ENCODE measurements around the gene HTRA3.
"Not testable (repeated sequence)": the region's sequence is repeated elsewhere in the genome, so short reads cannot be mapped to it uniquely, and the experiment has no call there.

HTRA3 gene

DNA sequence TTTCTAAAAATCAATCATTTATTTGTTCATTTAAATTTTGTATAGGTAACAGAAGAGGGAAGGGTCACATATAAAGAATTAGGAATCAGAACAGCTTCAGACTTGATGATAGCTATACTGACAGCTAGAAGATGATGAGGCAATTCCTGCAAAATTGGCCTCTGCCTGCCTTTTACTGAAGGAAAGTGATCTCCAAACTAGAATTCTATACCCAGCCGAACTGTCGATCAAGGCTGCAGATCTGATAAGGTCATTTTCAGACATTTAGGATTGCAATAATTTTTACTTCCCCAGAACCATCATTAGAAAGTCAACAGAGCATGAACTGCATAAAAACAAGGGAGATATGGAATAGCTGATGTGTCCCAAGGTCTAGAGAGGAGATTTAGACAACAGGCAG lies 66.3 kb downstream of the HTRA3 start:
- Histone ChIP-seq H3K27ac (no peak overlapping the region), H3K4me2 (no peak overlapping the region), H4K20me1 (no peaks in the 10 kb centered on the region), H3K4me3 (no peak overlapping the region), H3K4me1 (peaks cover 13 to 45% (median 17%) of the 10 kb centered on the region in 10 experiments), H3K36me3 (no peaks in the 10 kb centered on the region; a peak in 1 of 22 replicates), H3K9ac (no peak overlapping the region), H3K9me3 (replicated peaks in 1 of 11) (peaks cover 26 to 52% (median 38%) of the 10 kb centered on the region in 11 experiments), H3K27me3 (0 out of 22 replicates have a peak, but pooled peaks cover 0 to 7% (median 0%) of the 10 kb centered on the region in 11 experiments)
- no peak for TF ChIP-seq Cebpa-rat (IDR thresholded peaks at IDR 0.05)

DNA sequence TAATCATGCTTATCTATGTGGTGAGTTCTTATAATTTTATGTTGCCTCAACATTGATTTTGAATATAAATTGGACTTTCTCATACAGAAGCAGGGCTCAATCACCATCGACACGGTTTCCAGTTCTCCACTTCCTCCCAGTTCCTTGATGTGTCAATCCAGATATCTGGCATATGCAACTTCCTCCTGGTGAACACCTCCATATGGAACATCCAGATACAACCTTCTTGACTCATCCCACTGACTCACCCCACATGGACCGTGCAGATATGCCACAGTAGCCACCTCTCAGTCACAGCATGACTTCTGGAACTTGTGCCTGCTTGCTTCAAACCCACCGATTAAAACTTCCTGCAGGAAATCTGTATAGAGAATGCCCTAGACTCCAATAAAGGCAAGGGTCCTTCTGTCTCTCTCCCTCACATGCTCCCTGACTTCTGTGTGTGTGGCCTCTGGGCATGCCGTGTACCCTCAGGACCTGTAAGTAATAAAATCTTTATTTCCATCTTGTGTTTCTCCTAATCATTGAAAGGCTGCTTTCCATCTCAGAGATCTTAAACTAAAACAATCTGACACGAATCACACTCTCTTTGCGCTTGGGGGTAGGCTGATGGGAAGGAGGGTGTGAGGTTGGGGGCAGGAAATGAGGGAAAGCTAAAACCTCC lies 67.0 kb downstream of the HTRA3 start:
- Histone ChIP-seq H3K4me3 (no peak overlapping the region; a peak in 1 of 20 replicates), H4K20me1 (no peaks in the 10 kb centered on the region), H3K27me3 (peaks cover 0 to 2% (median 0%) of the 10 kb centered on the region in 11 experiments; a peak in 4 of 22 replicates), H3K27ac (no peak overlapping the region), H3K9ac (no peak overlapping the region), H3K4me1 (peaks cover 6 to 38% (median 10%) of the 10 kb centered on the region in 10 experiments), H3K36me3 (no peaks in the 10 kb centered on the region; a peak in 1 of 22 replicates), H3K9me3 (replicated peaks in 1 of 11) (peaks cover 26 to 54% (median 44%) of the 10 kb centered on the region in 11 experiments), H3K4me2 (peak overlapping the region in 2 of 11 experiments; percentile 4 to 14; a peak in 3 of 22 replicates)
- no peak for TF ChIP-seq Cebpa-rat (IDR thresholded peaks at IDR 0.05)

DNA sequence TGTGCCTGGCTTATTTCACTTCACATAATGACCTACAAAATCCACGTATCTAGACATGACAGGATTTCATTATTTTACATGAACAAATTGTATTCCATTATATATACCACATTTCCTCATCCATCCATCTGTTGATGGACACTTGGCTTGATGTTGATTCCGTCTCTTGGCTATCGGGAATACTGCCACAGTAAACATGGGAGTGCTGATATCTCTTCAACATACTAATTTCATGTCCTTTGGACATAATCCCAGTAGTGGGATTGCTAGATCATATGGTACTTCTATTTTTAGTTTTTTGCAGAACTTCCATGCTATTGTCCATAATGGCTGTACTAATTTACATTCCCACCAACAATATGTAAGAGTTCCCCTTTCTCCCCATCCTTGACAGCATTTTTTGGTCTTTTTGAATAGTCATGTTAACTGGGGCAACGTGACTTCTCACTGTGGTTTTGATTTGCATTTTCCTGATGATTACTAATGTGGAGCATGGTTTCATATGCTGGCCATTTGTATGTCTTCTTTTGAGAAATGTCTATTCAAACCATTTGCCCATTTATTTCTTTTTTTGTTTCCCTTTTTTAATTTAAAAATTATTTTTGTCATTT lies 68.9 kb downstream of the HTRA3 start:
- Histone ChIP-seq H3K9ac (no peak overlapping the region), H3K4me1 (peaks cover 0 to 32% (median 13%) of the 10 kb centered on the region in 10 experiments; a peak in 15 of 20 replicates), H3K36me3 (no peaks in the 10 kb centered on the region; a peak in 1 of 22 replicates), H3K4me2 (peak overlapping the region in 2 of 11 experiments; percentile 62 to 64; a peak in 5 of 22 replicates), H3K9me3 (replicated peaks in 1 of 11) (peaks cover 26 to 52% (median 50%) of the 10 kb centered on the region in 11 experiments), H3K27ac (peak overlapping the region in 1 of 11 experiments; percentile 44; a peak in 1 of 22 replicates), H3K27me3 (peaks cover 5 to 20% (median 14%) of the 10 kb centered on the region in 11 experiments; a peak in 16 of 22 replicates), H4K20me1 (no peaks in the 10 kb centered on the region), H3K4me3 (no peak overlapping the region)
- no peak for TF ChIP-seq Cebpa-rat (IDR thresholded peaks at IDR 0.05)

DNA sequence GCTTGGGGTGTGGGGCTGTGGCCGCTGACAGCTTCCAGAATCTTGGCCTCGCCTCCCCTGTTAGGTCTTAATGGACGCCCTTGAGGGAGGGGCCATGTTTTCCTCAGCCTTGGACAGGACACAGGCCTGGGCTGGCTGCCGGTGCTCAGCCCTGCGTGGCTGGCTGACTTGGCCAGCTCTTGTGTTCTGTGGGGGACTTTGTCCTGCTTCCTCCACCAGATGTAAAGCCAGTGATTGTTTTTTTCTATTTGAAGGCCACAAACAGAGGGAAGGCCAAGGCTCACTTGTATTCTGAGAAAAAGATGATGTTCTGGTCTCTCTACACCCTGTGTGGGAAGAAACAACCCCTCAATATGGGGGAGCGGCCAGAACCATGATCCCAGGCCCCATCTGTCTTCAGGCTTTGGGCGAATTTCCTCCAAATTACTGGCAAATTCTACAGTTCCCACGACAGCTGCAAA lies 71.3 kb downstream of the HTRA3 start:
- no peak for TF ChIP-seq Cebpa-rat (IDR thresholded peaks at IDR 0.05)
- no peaks in the 10 kb centered on the region for H4K20me1 ChIP-seq
- peaks cover 14 to 40% (median 34%) of the 10 kb centered on the region in 11 experiments for H3K9me3 ChIP-seq (replicated peaks in 1 of 11)
- H3K36me3 ChIP-seq, result no peaks in the 10 kb centered on the region; a peak in 1 of 22 replicates
- H3K27ac ChIP-seq, result no peak overlapping the region
- H3K4me3 ChIP-seq, result no peak overlapping the region
- no peak overlapping the region for H3K9ac ChIP-seq
- peaks cover 5 to 20% (median 14%) of the 10 kb centered on the region in 11 experiments; a peak in 17 of 22 replicates for H3K27me3 ChIP-seq
- peaks cover 0 to 32% (median 13%) of the 10 kb centered on the region in 10 experiments; a peak in 15 of 20 replicates for H3K4me1 ChIP-seq
- no peak overlapping the region for H3K4me2 ChIP-seq

DNA sequence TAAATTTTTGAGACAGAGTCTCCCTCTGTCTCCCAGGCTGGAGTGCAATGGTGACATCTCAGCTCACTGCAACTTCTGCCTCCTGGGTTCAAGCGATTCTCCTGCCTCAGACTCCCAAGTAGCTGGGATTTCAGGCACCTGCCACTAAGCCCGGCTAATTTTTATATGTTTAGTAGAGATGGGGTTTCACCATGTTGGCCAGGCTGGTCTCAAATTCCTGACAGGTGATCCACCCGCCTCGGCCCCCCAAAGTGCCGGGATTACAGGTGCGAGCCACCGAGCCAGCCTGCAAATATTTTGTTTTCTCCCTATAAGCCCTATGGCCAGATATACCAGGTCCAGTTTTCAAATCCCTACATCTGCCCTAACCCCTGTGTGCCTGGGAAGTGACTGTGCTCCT lies 71.7 kb downstream of the HTRA3 start:
- not testable (repeated sequence) for H3K4me3 ChIP-seq, H3K27ac ChIP-seq, H3K4me2 ChIP-seq, H3K9ac ChIP-seq, H4K20me1 ChIP-seq, H3K36me3 ChIP-seq
- H3K27me3 ChIP-seq, result peaks cover 5 to 20% (median 14%) of the 10 kb centered on the region in 11 experiments; a peak in 17 of 22 replicates
- peaks cover 10 to 35% (median 30%) of the 10 kb centered on the region in 11 experiments for H3K9me3 ChIP-seq (replicated peaks in 1 of 11)
- H3K4me1 ChIP-seq, result peaks cover 0 to 30% (median 13%) of the 10 kb centered on the region in 10 experiments; a peak in 15 of 20 replicates

DNA sequence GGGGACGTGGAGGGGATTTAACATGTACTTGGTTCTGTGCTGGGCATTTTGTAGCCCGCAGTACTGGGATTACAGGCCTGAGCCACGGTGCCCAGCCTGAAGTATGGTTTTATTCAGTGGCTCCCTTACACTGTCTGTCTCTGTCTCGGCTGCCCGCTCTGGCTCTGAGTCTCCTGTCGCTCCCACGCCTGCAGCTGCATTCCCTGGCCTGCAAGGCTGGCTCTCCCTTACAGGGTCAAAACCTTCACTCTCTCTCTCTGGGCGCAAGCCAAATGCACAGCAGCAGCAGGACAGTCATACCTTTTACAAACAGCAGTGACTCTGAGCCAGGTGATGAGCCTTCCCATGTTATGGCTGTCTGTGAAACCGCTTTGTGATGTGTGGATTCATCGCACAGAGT lies 72.1 kb downstream of the HTRA3 start:
- Histone ChIP-seq H3K27ac (no peak overlapping the region), H4K20me1 (no peaks in the 10 kb centered on the region), H3K4me2 (peak overlapping the region in 2 of 11 experiments; percentile 47 to 53; a peak in 3 of 22 replicates), H3K9me3 (replicated peaks in 1 of 11) (peaks cover 6 to 31% (median 26%) of the 10 kb centered on the region in 11 experiments), H3K9ac (no peak overlapping the region), H3K27me3 (peaks cover 5 to 20% (median 14%) of the 10 kb centered on the region in 11 experiments; a peak in 17 of 22 replicates), H3K4me1 (peaks cover 0 to 28% (median 13%) of the 10 kb centered on the region in 10 experiments; a peak in 15 of 20 replicates), H3K4me3 (no peak overlapping the region), H3K36me3 (no peaks in the 10 kb centered on the region)
- no peak for TF ChIP-seq Cebpa-rat (IDR thresholded peaks at IDR 0.05)

DNA sequence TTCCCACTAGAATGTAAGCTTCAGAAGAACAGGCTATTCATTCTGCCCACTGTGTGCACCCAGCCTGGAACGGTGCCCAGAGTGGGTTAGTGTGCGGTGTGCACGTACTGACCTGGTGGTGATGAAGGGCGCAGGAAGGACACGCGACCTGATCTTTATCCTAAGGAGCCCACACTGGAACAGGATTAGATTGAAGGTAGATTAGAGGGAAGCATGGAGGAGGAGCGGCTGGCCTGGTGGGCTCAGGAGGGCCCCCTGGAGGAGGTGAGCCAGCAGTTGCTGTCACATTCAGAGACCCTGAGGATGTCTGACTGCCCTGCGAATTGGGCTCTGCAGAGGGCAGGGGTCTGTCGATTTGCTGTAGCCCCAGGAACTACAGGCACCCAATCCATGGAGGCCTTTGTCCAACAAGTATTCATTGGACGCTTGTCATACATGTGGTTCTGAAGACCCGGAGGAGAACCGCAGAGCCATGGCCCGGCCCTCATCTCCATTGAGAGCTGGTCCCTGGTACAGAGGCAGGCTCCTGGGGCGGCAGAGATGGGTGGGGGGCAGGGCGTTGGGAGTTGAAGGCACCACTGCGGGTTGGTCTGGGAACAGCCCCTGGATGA lies 73.2 kb downstream of the HTRA3 start:
- H3K4me2 ChIP-seq, result peak overlapping the region in 7 of 11 experiments; percentile 2 to 53 (median 19); a peak in 10 of 22 replicates
- no peak overlapping the region for H3K4me3 ChIP-seq
- H3K9ac ChIP-seq, result no peak overlapping the region
- H3K27ac ChIP-seq, result no peak overlapping the region
- no peak for TF ChIP-seq Cebpa-rat (IDR thresholded peaks at IDR 0.05)
- H3K27me3 ChIP-seq, result peaks cover 5 to 20% (median 14%) of the 10 kb centered on the region in 11 experiments; a peak in 17 of 22 replicates
- H3K9me3 ChIP-seq (replicated peaks in 1 of 11), result peaks cover 0 to 23% (median 18%) of the 10 kb centered on the region in 11 experiments; a peak in 16 of 22 replicates
- peaks cover 4 to 22% (median 16%) of the 10 kb centered on the region in 10 experiments for H3K4me1 ChIP-seq
- H4K20me1 ChIP-seq, result no peaks in the 10 kb centered on the region
- H3K36me3 ChIP-seq, result no peaks in the 10 kb centered on the region

DNA sequence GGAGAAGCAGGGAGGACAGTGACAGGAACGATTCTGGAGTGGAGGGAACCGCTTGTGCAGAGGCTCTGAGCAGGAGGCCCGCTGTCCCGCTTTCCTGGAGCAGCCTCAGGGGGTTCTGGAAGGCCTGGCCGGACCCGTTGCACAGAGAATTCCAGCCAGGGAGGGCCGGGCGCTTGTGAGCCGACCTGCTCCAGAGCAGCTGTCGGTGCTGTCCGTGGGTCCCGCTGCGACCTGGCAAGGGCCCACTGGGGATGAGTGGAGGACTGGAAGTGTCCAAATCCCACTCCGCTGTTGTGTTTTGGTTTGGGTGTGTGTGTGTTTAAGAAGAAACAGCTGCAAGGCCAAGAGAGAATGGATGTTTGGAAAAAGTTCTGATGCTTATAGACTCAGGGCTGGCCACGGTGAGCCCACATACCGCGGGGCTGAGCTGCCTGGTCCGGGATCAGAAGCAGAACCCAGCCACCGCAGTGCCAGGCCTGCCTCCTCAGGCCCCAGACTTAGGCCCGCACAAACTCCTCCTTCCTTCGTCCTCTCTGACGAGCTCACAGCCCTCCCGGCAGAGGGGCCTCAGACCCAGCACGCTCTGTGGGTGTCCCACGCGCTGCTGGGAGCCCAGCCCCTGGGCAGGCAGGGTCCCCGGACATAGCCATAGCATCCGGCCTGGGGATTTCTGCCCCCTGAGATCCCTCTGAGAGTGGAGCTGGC lies 73.9 kb downstream of the HTRA3 start:
- H3K4me2 ChIP-seq, result peak overlapping the region in 5 of 11 experiments; percentile 2 to 53 (median 47); a peak in 8 of 22 replicates
- H3K36me3 ChIP-seq, result no peaks in the 10 kb centered on the region
- H3K27me3 ChIP-seq, result peaks cover 5 to 20% (median 14%) of the 10 kb centered on the region in 11 experiments; a peak in 17 of 22 replicates
- H3K9ac ChIP-seq, result no peak overlapping the region
- no peak overlapping the region for H3K27ac ChIP-seq
- peaks cover 11 to 26% (median 20%) of the 10 kb centered on the region in 10 experiments for H3K4me1 ChIP-seq
- H3K4me3 ChIP-seq, result no peak overlapping the region
- no peak for TF ChIP-seq Cebpa-rat (IDR thresholded peaks at IDR 0.05)
- peaks cover 0 to 20% (median 17%) of the 10 kb centered on the region in 11 experiments; a peak in 16 of 22 replicates for H3K9me3 ChIP-seq (replicated peaks in 1 of 11)
- no peaks in the 10 kb centered on the region for H4K20me1 ChIP-seq

All from BLaER1 treated with 17β-estradiol and CSF1 and Interleukin-3, amounts not matched to agents 10 nM and 100 nM (cell line).